GM19035 (cell line): ENCODE measurements around the gene FYB1.
A peak's percentile ranks its signal among the peaks of the same experiment; 100 is the strongest.
"Not testable (repeated sequence)": the region's sequence is repeated elsewhere in the genome, so short reads cannot be mapped to it uniquely, and the experiment has no call there.

Source experiments
- ATAC-seq: cut with Tn5 transposase; IDR thresholded peaks from one replicate; pipeline ENCODE4 v1.9.1; 2021; ENCODE audit not compliant: unreplicated experiment

FYB1 gene

GRCh38 chr5:39226558-39226957 lies 7.2 kb upstream of the FYB1 start:
- no peak for ATAC-seq

DNA sequence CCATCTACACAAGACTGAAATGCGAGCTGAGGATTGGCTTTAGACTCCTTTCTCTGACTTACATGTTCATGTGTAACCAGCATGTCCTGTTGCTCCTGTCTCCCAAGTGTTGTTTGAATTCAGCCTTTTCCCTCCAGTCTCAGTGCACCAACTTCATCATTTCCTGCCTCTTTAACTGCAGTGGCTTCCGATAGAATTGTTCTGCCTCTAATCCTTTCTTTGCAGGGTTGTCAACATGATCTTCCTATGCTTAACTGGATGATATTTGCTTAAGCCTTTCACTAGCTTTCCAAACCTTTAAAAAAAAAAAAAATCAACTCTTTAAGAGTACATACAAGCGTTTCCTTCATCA lies 6.7 kb upstream of the FYB1 start:
- no peak for ATAC-seq

- ATAC-seq: no peak
Measured at GRCh38 chr5:39225405-39226099, 6.2 kb upstream of the FYB1 start.

DNA sequence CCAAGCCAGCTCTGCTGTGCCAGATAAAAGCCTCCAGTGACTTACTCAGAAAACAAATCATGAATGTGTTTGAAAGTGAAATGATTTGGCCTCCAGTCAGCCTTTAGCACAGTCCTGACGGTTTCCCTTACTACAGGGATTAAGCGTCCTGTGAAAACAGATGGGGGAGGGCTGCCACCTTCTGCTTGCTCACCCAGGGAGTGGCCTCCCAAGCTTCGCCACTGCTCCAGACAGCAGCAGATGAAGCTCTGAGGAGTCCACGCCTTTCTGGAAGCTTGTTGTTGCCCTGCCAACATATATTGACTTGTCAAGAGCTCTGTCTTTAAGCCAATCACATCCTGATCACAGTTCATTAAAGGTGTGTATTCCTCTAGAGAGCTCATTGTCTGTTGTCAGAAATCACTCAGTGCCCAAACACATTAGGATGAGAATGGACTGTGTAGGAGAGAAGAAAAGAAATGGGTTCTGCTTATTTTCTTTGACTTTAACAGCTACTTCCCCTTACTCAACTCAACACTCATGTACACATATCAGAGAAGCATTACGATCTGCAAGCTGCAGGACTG lies 4.9 kb upstream of the FYB1 start:
- no peak for ATAC-seq

- ATAC-seq: no peak
Measured at GRCh38 chr5:39223565-39224156, 4.3 kb upstream of the FYB1 start.

GRCh38 chr5:39221671-39222070 lies 2.3 kb upstream of the FYB1 start:
- not testable (repeated sequence) for ATAC-seq

GRCh38 chr5:39220280-39221030 lies 1.1 kb upstream of the FYB1 start:
- ATAC-seq: no peak

DNA sequence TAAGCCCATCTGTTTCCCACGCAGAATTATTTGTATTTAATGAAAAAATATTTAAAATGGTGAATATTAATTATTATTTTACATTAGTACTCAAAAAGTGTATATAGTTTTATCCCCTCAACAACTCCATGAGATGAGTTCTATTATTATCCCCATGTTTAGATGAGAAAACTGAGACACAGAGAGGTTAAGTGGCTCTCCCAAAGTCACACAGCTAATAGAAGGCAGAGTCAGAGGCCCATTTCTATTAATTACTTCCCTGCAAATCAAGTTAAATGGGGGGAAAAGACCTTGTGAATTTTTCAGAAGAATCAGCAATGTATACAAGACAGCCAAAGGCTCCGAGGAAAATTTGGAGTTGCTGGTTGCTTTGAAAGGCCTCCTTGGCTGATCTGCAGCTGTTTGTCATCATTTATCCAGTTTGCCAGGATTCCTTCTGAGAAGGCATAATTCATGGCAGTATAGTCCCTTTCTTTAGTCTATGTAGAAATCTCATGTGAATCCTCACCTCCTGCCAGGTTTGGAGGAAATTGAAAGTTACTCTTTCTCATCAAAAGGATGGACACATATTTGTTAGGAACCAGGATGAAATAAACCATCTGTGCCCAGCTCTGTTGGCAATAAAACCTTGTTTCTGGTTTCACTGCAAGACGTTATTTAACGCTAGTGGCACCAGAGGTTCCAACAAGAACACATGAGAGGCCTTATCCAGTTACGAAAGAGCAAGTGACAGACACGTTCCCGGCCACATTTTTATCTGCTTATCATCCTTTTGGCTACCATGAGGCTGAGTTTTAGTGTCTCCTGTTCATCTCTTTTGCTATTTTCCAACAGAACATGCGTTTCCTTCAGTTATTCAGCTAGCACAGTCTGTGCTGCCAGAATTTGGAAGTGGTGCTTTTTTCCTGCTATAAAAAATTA lies 621 bp downstream of the FYB1 start:
- ATAC-seq: no peak

DNA sequence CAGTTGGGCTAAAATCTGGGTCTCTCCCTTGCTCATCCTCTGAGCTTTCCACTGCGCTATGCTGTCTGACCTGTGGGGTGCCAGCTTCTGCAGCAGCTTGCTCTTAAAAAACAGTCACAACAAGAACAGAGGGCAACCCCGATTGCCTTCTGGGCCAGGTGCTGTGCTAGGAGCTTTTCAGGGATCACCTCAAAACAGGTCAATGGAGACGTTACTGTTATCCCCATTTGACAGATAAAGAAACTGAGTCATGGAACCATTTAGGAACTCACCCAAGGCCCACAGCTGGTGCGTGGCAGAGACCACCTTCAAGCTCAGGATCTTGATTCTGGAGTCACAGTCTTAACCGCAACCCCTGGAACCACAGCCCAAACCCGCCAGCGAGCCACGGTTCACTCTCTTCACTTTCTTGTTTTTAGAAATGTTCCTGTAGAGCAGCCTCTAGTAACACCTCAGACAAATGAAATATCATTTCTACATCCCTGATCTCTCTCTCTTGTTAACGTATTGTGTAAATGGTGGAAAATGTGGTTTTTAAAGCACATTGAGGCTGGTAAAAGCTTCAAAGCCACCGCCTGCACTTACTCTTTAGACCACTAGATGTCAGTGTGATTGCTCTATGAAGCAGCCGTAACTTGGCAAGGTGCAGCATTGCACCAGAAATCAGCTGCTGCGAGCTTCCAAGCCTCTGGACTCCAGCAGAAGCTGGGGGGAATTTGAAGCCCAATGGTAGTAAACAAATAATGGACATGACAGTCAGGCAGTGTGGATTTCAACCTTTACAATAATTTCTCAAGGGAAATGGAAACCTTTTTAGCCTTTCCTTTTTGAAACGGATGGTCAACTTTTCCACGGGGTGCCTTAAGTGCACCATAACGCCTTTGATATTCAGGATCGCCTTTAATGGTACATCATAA lies 1.7 kb downstream of the FYB1 start:
- peak; percentile 92 for ATAC-seq

- no peak for ATAC-seq
Measured at GRCh38 chr5:39216631-39217030, 2.7 kb downstream of the FYB1 start.

DNA sequence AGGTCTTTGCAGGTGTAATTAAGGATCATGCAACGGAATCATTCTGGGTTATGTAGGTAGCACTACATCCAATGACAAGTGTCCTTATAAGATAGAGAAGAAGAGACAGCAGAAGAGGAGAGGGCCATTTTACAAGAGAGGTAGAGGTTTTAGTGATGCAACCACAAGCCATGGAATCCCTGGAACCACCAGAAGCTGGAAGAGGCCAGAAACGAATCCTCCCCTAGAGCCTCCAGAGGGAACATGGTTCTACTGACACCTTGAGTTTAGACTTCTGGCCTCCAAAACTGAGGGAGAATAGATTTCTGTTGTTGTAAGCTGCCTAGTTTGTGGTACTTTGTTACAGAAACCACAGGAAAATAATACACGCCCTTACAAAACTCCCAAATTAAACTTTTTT lies 3.5 kb downstream of the FYB1 start:
- no peak for ATAC-seq

DNA sequence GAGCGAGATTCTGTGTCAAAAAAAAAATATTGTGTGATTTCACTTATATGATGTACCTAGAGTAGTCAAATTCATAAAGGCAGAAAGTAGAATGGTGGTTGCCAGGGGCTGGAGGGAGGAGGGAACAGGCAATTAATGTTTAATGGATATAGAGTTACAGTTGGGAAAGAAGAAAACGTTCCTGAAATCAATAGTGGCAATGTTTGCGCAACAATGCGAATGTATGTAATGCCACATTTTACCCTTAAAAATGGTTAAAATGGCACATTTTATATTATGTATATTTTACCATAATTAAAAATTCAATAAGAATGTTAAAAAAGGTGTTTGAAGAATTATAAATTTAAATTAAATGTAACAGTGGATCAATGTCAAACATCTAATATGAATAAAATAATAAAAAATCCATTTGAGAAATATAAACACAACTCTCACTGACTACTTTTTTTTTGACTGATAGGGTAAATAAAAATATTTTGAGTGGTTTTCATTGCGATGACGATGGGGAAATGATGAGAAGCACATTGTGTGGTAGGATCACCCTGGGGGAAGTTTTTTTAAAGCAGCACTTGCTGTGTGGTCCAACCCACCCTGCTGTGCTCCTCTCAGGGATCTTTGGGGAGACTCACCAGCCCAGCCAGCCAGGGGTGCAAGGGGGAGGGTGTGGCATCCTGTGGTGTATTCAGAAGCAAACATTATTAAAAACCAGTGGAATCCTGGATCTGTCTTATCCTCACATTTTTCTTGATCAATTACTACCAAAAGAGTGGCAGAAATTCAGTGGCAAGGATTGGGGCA lies 4.3 kb downstream of the FYB1 start:
- no peak for ATAC-seq

- ATAC-seq: no peak
Measured at GRCh38 chr5:39213447-39214207, 5.7 kb downstream of the FYB1 start.

DNA sequence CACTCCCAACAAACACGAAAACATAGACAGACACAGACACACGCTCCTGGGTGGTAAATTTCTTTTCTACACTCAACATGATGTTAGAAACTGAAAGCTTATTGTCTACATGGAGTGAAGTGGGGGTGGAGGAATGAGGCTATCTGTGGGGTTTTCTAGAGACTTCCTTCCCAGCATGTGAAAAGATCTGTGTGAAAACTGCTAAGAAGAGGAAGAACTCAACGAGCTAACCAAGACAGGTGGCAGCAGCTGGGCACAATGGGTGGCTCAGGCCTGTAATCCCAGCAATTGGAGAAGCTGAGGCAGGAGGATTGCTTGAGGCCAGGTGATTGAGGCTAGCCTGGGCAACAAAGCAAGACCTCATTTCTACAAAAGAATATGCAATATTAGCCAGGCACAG lies 7.6 kb downstream of the FYB1 start:
- ATAC-seq: no peak

DNA sequence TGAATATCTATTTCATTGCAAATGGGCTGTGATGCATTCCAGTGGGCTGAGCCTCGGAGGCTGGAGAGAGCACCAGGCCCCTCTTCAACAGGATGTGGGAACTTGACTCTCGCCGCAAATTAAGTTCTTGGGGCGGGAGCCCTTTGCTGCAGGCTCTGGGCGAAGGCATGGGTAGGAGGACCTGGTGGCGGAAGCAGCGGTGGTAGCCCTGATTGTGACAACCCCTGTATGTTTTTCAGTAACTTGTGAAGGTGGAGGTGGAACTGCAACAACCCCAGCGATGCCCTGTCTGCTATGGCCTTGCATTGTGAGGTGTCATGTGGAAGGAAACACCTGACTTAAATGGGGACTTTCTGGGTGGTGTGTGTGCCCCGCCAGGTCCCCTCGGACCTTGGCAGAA lies 9.4 kb downstream of the FYB1 start:
- ATAC-seq: no peak

DNA sequence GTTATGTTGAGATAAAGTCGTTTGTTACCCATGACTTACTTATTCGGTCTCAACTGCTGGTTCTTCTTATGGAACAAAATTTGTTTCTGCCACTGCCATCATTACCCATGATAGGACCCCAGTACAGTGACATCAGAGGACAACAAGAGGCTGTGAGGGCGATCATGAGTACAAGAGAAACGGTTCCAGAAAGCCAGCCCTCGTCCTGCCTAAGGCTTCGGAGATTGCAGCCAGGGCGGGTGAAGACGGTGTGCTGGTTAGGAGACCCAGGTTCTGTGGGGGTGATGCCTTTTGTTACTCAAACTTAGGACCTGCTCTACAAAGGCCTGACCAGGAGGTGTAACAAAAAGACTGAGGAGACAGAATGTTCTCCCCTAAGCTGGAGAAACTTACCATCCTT lies 10.9 kb downstream of the FYB1 start:
- ATAC-seq: no peak

DNA sequence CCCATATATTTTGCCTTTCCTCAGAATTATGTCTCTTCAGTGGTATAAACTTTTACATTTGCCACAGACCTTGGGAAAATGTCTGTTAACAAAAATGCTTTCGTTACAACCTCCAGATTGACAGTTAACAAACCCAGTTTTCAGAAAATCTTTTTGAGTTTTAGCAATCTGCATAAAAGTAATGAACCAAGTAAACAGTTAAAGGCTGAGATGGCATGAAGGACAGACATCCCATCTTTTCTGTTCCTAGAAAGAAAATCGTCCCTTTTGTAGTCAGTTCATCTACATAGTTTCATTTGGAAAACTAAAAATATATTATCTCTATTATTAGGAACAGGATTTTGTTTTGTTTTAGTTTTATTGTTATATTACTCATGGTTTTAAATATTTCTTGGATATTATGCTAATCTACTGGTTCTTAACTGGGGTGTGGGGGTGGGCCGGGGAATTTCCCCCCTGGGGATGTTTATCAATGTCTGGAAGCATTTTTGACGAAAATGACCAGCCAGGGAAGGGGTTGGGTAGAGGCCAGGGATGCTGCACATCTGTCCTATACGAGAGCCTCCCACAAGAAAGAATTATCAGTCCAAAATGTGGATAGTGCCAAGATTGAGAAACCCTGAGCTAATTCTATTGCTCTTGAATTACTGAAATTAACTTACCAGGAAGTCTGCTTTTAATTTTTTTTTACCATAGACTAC lies 11.9 kb downstream of the FYB1 start:
- ATAC-seq: no peak
